DMS53 treated with DMSO at 0.1 percent for 48 hours (cell line): ENCODE measurements around the gene TCFL5.
A peak's percentile ranks its signal among the peaks of the same experiment; 100 is the strongest.

Experiments
- DNase-seq: peaks from one replicate; lab custom pipeline; 2025; ENCODE audit not compliant: unreplicated experiment; lab: John Stamatoyannopoulos, UW

TCFL5 gene

GRCh38 chr20:62812907-62813200, 48.8 kb downstream of the TCFL5 start:
- no peak for DNase-seq

- no peak for DNase-seq
These were observed 49.3 kb downstream of the TCFL5 start for GRCh38 chr20:62812181-62812906.

GRCh38 chr20:62811720-62812119, 49.9 kb downstream of the TCFL5 start:
- DNase-seq = no peak

GRCh38 chr20:62811320-62811719, 50.3 kb downstream of the TCFL5 start:
- DNase-seq = no peak

GRCh38 chr20:62809530-62810428, 51.8 kb downstream of the TCFL5 start:
- DNase-seq = no peak

- DNase-seq = peak; percentile 33
These were observed 53.3 kb downstream of the TCFL5 start for GRCh38 chr20:62808211-62808865.

- DNase-seq = no peak
These were observed 54.0 kb downstream of the TCFL5 start for GRCh38 chr20:62807444-62808210.

GRCh38 chr20:62806383-62807050, 55.1 kb downstream of the TCFL5 start:
- no peak for DNase-seq

GRCh38 chr20:62805711-62806382, 55.8 kb downstream of the TCFL5 start:
- DNase-seq = no peak

- DNase-seq = no peak
These were observed 56.4 kb downstream of the TCFL5 start for GRCh38 chr20:62805155-62805710.

- no peak for DNase-seq
These were observed 56.9 kb downstream of the TCFL5 start, which contains the start of gene OGFR for GRCh38 chr20:62804627-62805154. TSS of gene OGFR (plus strand) at chr20:62804835. CDS start at chr20:62804860, 25 bp downstream.

- DNase-seq = no peak
These were observed 57.5 kb downstream of the TCFL5 start for GRCh38 chr20:62804021-62804626.

- DNase-seq = no peak
These were observed 59.5 kb downstream of the TCFL5 start for GRCh38 chr20:62802026-62802712.

GRCh38 chr20:62801284-62802010, 60.2 kb downstream of the TCFL5 start:
- DNase-seq = no peak

- no peak for DNase-seq
These were observed 61.0 kb downstream of the TCFL5 start for GRCh38 chr20:62800314-62801259.

- no peak for DNase-seq
These were observed 61.7 kb downstream of the TCFL5 start for GRCh38 chr20:62799873-62800272.

- DNase-seq = no peak
These were observed 62.2 kb downstream of the TCFL5 start for GRCh38 chr20:62799459-62799858.
